ENCODE results near the gene ZMYND8.
"Not testable (repeated sequence)": the region's sequence is repeated elsewhere in the genome, so short reads cannot be mapped to it uniquely, and the experiment has no call there.

Gene ZMYND8

DNA sequence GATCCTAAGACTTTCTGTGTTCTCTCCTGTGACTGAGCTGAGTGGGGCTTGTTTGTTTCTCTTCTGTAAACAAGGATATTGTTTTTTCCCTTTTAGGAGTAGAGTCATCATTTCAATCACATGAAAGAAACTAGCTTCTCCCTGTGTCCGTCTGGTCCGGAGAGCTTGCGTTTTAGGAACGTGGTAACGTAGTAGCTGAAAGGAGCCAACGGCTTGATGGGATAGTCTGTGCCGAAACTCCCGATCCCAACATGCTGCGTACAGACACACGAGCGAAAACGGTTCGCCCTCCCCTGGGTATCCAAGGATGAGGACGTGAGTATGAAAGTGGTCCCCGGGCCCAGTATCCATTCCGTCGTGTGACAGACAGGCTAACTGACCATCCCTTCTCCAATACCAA is 146.5 kb downstream of the ZMYND8 start:
- Mint-ChIP-seq H3K36me3 (ENCODE audit: low read depth) (peaks cover 12% of the 10 kb centered on the region), H3K4me3 (no peak overlapping the region), H3K4me1 (ENCODE audit: low read depth) (peaks cover 6% of the 10 kb centered on the region), H3K9me3 (no peaks in the 10 kb centered on the region), H3K27ac (no peak overlapping the region), H3K27me3 (ENCODE audit: low read depth) (no peaks in the 10 kb centered on the region)
- DNase-seq (ENCODE audit: low spot score): no peak

DNA sequence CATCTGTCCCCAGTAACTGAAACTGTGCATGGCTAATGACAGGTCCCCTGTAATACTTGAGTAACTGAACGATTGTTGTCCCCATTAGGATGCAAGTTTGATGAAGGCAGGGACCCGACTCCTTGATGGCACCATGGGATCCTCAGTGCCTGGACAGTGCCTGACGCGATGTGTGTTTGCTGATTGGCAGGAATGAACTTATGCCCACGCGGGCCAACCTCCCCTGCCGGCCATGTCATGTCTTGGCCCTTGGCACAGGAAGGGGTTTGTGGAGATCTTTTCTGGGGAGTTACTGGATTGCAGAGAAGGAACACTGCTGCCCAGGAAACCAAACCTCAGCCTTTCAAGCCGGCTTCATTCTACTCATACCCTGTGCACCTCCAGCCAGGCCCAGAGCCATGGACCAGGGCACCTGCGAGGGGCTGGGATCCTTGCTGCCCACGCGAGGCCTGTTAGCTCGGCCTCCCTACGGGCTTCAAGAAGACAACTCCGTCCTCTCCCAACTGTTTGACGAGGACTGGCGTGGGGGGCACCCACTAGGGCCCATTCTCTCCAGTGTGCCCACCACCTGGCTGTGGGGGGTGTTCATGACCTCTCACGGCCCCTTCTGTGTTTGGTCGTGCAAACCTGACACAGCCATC is 147.8 kb downstream of the ZMYND8 start:
- peaks cover 6% of the 10 kb centered on the region for H3K4me1 Mint-ChIP-seq (ENCODE audit: low read depth)
- no peaks in the 10 kb centered on the region for H3K9me3 Mint-ChIP-seq
- DNase-seq (ENCODE audit: low spot score): no peak
- no peak overlapping the region for H3K4me3 Mint-ChIP-seq
- no peak overlapping the region for H3K27ac Mint-ChIP-seq
- peaks cover 9% of the 10 kb centered on the region for H3K36me3 Mint-ChIP-seq (ENCODE audit: low read depth)
- no peaks in the 10 kb centered on the region for H3K27me3 Mint-ChIP-seq (ENCODE audit: low read depth)

DNA sequence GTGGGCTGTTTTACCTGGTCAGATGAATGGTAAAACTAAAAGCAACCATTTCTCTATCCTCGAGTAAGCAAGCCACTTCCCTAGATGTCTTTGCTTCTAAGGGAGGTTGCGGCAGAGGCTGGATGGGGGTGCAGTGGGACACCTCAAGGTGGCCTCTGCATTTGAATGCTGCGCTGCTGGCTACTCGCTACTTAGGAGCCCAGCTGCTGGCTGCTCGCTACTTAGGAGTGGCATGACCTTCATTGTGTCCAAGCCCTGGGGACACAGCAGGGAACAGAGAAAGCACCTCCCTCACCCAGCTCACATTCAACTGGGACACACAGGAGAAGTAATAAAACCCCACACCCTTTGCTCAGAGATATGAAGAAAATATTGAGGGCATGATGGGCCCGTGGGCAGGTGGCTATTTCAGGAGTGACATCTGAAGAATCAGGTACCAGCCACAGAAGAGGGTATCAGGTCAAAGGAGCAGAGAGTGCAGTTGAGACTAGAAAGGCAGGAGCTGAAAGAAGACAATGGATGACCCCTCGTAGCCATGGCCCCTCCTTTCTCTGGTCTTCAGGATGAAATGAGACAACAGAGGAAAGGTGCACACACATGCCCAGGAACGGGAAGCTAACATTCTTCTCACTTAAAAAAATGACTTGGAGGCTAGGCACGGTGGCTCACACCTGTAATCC is 149.4 kb downstream of the ZMYND8 start:
- DNase-seq (ENCODE audit: low spot score): no peak
- Mint-ChIP-seq H3K4me1 (ENCODE audit: low read depth) (peaks cover 6% of the 10 kb centered on the region), H3K9me3 (no peaks in the 10 kb centered on the region), H3K36me3 (ENCODE audit: low read depth) (peaks cover 9% of the 10 kb centered on the region), H3K27me3 (ENCODE audit: low read depth) (no peaks in the 10 kb centered on the region), H3K4me3 (no peak overlapping the region), H3K27ac (no peak overlapping the region)

DNA sequence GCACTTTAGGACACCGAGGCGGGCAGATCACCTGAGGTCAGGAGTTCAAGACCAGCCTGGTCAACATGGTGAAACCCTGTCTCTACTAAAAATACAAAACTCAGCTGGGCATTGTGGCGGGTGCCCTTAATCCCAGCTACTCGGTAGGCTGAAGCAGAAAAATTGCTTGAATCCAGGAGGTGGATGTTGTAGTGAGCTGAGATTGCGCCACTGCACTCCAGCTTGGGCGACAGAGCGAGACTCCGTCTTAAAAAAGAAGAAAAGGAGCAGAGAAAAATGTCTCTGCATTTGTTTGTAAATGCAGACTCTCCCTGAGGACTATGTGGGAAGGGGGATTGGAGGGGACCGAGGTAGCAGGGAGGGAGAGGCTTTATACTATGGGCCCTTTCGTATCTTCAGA is 149.9 kb downstream of the ZMYND8 start:
- not testable (repeated sequence) for H3K27me3 Mint-ChIP-seq (ENCODE audit: low read depth); DNase-seq (ENCODE audit: low spot score); H3K4me1 Mint-ChIP-seq (ENCODE audit: low read depth); H3K9me3 Mint-ChIP-seq; H3K4me3 Mint-ChIP-seq; H3K27ac Mint-ChIP-seq; H3K36me3 Mint-ChIP-seq (ENCODE audit: low read depth)

DNA sequence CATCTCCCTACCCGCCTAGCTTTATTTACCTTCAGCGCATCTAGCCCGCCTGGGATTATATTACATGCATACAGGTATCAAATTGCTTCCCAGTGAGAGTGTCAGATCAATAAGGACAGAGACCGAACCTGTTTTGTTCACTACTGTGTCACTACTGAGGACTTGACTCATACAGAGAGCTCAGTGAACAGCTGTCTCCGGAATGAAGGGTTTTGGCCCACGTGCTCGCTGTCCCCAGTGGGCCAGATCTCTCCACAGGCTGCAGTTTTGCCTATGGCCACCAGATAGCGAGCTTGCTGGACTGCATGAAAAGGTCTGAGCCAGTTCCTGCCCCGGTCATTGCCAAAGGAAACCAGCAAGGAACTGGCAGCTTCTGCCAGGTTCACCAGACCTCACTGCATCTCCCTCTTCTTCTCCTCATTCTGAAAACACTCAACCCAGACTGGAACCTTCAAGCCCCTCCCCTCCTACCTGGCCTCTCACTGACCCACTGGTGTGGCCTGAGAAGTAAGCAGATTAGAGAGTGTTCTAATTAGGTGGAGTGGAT is 150.8 kb downstream of the ZMYND8 start:
- no peaks in the 10 kb centered on the region for H3K9me3 Mint-ChIP-seq
- peaks cover 9% of the 10 kb centered on the region for H3K36me3 Mint-ChIP-seq (ENCODE audit: low read depth)
- peak; percentile 60 for DNase-seq (ENCODE audit: low spot score)
- H3K27me3 Mint-ChIP-seq (ENCODE audit: low read depth): no peaks in the 10 kb centered on the region
- H3K4me3 Mint-ChIP-seq: no peak overlapping the region
- H3K4me1 Mint-ChIP-seq (ENCODE audit: low read depth): peaks cover 6% of the 10 kb centered on the region
- no peak overlapping the region for H3K27ac Mint-ChIP-seq

DNA sequence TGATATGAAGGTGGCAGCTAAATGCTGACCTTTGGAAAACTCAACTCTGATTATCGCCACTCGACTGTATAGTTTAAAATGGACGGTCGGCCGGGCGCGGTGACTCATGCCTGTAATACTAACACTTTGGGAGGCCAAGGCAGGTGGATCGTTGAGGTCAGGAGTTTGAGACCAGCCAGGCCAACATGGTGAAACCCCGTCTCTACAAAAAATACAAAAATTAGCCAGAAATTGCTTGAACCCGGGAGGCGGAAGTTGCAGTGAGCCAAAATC is 151.7 kb downstream of the ZMYND8 start:
- H3K4me1 Mint-ChIP-seq (ENCODE audit: low read depth); H3K27me3 Mint-ChIP-seq (ENCODE audit: low read depth); H3K4me3 Mint-ChIP-seq; DNase-seq (ENCODE audit: low spot score); H3K27ac Mint-ChIP-seq; H3K36me3 Mint-ChIP-seq (ENCODE audit: low read depth); H3K9me3 Mint-ChIP-seq: not testable (repeated sequence)

DNA sequence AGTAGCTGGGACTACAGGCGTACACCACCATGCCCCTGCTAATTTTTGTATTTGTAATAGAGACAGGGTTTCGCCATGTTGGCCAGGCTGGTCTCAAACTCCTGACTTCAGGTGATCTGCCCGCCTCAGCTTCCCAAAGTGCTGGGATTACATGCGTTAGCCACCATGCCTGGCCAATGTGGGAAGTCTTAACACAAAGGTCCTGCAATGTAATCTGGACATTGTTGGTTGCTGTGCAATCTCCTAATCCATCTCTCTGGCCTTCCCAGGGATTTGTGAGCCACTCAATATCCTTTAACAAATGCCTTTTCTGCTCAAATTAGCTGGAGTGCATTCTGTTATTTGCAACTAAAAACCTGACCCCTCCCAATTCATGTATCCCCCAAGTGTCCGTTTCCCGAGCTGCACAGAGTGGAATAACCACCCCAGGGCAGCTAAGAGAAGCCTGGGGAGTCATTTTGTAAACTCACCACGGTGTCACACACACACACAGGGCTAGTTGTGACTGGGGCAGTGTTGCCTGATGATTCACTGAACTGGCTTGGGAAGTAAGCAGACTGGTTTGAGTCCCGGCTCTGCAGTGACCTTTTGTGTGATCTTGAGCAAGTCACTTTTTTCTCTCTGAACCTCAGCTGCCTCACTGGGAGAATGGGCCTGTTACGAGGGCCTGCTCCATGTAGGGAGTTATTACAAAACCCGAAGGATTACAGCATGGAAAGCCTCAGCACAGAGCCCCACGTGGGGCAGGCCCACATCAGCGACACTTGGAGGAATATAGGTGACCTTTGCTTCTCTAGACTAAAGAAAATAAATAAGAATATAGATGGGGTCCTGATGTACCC is 152.3 kb downstream of the ZMYND8 start:
- H3K27me3 Mint-ChIP-seq (ENCODE audit: low read depth): no peaks in the 10 kb centered on the region
- H3K36me3 Mint-ChIP-seq (ENCODE audit: low read depth): no peaks in the 10 kb centered on the region
- no peak overlapping the region for H3K4me3 Mint-ChIP-seq
- H3K4me1 Mint-ChIP-seq (ENCODE audit: low read depth): peaks cover 6% of the 10 kb centered on the region
- DNase-seq (ENCODE audit: low spot score): no peak
- H3K9me3 Mint-ChIP-seq: no peaks in the 10 kb centered on the region
- H3K27ac Mint-ChIP-seq: no peak overlapping the region

DNA sequence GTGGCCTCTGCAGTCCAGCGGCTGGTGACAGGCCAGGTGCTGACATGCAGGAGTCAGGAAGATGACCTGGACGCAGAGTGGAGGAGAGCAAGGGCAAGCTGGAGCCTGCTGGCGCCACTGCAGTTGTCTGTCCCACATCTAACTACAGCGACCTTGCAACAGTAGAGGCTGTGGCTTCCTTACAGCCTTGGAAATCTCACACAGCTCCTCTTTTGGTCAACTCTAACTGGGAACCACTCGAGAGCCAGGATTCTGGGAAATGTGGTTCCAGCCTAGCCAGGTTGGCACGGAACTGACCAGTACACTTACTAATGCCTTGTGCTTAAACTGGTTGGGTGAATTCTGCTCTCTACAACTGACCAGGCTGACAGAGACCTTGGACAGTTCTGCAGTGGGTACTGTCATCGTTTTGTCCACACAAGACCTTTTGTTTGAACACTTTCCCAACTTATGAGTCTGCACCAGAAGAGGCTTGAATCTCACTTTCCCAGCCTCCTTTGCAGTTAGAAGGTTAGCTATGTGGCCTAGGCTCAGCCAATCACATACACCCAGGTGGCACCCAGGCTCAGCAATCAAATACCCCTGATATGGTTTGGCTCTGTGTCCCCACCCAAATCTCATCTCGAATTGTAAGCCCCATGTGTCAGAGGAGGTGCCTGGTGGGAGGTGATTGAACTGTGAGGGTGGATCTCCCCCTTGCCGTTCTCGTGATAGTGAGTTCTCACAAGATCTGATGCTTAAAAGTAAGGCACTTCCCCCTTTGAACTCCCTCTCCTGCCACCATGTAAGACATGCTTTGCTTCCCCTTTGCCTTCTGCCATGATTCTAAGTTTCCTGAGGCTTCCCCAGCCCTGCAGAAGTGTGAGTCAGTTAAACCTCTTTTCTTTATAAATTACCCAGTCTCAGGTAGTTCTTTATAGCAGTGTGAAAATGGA is 153.5 kb downstream of the ZMYND8 start:
- H3K9me3 Mint-ChIP-seq: no peaks in the 10 kb centered on the region
- no peaks in the 10 kb centered on the region for H3K27me3 Mint-ChIP-seq (ENCODE audit: low read depth)
- no peaks in the 10 kb centered on the region for H3K36me3 Mint-ChIP-seq (ENCODE audit: low read depth)
- H3K27ac Mint-ChIP-seq: no peak overlapping the region
- H3K4me3 Mint-ChIP-seq: no peak overlapping the region
- peaks cover 8% of the 10 kb centered on the region for H3K4me1 Mint-ChIP-seq (ENCODE audit: low read depth)
- DNase-seq (ENCODE audit: low spot score): no peak

DNA sequence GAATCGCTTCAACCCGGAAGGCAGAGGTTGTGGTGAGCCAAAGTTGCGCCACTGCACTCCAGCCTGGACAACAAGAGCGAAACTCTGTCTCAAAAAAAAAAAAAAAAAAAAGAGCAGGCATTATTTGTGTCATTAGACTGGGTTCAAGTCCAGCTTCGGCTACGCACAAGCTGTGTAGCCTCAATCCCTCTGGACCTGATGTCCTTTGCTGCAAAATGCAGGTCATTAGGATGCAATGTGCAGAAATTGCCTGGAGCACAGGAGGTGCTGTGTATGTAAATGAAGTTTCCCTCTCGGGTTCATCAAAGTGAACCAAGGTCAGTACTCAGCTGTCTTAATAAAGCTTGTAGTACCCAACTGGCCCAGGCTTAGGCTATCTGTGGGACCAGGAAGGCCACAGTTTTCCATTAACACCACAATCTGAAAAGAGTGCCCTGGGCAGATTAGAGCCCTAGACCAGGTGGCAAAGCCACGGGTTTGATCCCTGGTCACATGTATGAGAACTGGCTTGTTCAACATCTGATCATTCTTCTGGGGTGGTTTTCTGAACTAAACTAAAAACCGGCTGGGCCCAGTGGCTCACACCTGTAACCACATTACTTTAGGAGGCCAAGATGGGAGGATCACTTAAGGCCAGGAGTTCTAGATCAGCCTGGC is 155.3 kb downstream of the ZMYND8 start:
- no peak for DNase-seq (ENCODE audit: low spot score)
- H3K27me3 Mint-ChIP-seq (ENCODE audit: low read depth): no peaks in the 10 kb centered on the region
- H3K4me3 Mint-ChIP-seq: no peak overlapping the region
- H3K36me3 Mint-ChIP-seq (ENCODE audit: low read depth): no peaks in the 10 kb centered on the region
- H3K27ac Mint-ChIP-seq: no peak overlapping the region
- peaks cover 13% of the 10 kb centered on the region for H3K4me1 Mint-ChIP-seq (ENCODE audit: low read depth)
- H3K9me3 Mint-ChIP-seq: no peaks in the 10 kb centered on the region

DNA sequence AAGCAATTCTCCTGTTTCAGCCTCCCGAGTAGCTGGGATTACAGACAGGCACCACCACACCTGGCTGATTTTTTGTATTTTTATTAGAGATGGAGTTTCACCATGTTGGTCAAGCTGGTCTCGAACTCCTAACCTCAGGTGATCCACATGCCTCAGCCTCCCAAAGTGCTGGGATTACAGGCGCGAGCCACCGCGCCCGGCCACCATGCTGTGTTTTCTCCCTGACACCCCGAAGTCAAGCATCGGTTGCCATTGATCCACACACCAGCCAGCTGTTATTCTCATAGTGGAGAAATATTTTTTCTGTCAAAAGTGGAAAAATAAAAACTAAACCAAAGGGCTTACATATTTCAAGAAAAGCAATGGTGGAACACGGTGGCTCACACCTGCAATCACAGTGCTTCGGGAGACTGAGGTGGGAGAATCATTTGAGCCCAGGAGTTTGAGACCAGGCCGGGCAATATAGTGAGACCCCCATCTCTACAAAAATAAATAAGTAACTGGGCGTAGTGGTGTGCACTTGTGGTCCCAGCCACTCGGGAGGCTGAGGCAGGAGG is 157.4 kb downstream of the ZMYND8 start:
- H3K27ac Mint-ChIP-seq: no peak overlapping the region
- H3K9me3 Mint-ChIP-seq: no peaks in the 10 kb centered on the region
- H3K4me1 Mint-ChIP-seq (ENCODE audit: low read depth): peaks cover 8% of the 10 kb centered on the region
- H3K36me3 Mint-ChIP-seq (ENCODE audit: low read depth): no peaks in the 10 kb centered on the region
- DNase-seq (ENCODE audit: low spot score): no peak
- H3K27me3 Mint-ChIP-seq (ENCODE audit: low read depth): no peaks in the 10 kb centered on the region
- no peak overlapping the region for H3K4me3 Mint-ChIP-seq

DNA sequence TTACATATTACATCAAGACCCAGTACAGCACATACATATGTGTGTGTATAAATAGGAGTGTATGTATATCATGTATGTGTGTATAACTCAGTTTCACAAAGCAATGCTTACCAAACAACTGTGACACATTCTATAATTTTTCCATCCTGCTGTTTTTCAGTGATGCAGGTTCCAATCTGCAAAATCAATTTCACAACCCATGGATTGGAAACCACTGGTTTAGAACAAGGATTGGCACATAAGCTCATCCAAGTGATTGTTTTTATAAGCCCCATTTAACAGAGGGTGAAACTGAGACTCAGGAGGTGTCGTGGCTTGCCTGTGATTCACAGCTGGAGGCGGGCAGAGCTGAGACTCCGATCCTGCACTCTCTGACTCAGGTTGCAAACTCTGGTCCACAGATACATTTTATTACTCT is 158.2 kb downstream of the ZMYND8 start:
- no peak overlapping the region for H3K4me3 Mint-ChIP-seq
- no peaks in the 10 kb centered on the region for H3K36me3 Mint-ChIP-seq (ENCODE audit: low read depth)
- no peaks in the 10 kb centered on the region for H3K9me3 Mint-ChIP-seq
- peak; percentile 78 for DNase-seq (ENCODE audit: low spot score)
- peaks cover 8% of the 10 kb centered on the region for H3K4me1 Mint-ChIP-seq (ENCODE audit: low read depth)
- no peak overlapping the region for H3K27ac Mint-ChIP-seq
- H3K27me3 Mint-ChIP-seq (ENCODE audit: low read depth): no peaks in the 10 kb centered on the region

DNA sequence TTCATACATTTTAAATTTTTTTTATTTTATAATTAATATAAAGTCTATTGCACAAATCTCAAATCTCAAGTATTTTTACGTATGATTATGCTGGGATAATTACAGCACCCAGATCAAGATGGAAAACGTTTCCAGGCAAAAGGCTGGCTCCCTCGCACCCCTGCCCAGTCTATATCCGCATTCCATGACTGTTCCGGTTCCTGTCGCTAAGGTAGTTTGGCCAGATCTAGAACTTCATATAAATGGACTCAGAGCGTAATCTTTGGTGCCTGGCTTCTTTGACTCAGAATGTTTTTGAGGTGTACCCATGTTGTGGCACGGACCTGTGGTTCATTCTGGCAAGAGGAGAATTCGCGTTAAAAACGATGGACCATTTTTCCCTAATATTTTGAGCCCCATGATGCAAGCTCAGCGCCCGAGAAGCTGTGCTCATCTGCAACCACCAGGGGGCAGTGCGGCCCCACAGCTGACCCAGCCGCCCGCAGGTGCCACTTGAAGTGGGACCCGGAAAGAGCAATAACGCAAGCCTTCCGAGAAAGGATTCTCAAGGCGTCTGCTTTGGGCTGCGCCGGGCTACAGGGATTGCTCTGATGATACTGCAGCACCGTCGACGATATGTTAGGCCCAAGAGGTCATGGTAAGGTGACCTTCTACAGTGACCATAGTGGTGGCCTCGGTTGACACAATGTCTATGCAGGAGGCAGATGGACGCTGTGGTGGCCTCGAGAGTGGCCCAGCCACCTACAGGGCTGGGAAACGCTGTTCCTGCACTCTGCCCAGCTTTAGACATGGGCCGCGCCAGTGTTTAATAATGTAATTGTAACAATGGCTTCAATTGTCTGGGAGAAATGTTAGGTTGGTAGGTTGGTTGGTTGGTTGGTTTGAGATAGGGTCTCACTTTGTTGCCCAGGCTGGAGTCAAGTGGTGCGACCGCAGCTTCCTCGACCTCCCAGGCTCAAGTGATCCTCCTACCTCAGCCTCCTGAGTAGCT is 160.1 kb downstream of the ZMYND8 start:
- Mint-ChIP-seq H3K27me3 (ENCODE audit: low read depth) (no peaks in the 10 kb centered on the region), H3K4me1 (ENCODE audit: low read depth) (peaks cover 8% of the 10 kb centered on the region), H3K27ac (no peak overlapping the region), H3K9me3 (no peaks in the 10 kb centered on the region), H3K4me3 (peak overlapping the region; percentile 46), H3K36me3 (ENCODE audit: low read depth) (no peaks in the 10 kb centered on the region)
- peak; percentile 72 for DNase-seq (ENCODE audit: low spot score)
